Activated CD8-positive, alpha-beta T cell treated with anti-CD3 and anti-CD28 coated beads for 36 hours (primary cell): ENCODE results near the gene KCNS1. TPM values are rescaled to one million over a fixed set of nuclear protein-coding genes. Genes with fewer than 3 reads are reported as not detected.
A peak's percentile ranks its signal among the peaks of the same experiment; 100 is the strongest.
"Not testable (repeated sequence)": the region's sequence is repeated elsewhere in the genome, so short reads cannot be mapped to it uniquely, and the experiment has no call there.

ENCODE experiments used
- ATAC-seq: fragments of 200-7000 bp; cut with Tn5 transposase; one replicate; pipeline ENCODE4 v1.10.0; 2021; ENCODE audit warnings: mild to moderate bottlenecking, moderate library complexity
- CTCF ChIA-PET: fragments of 350-600 bp; sonication (Branson Sonifier 250); formaldehyde crosslinking; loops from one replicate; lab custom pipeline; 2021; ENCODE audit warnings: antibody characterized with exemption; lab: Charles Lee
- POLR2A ChIA-PET: fragments of 350-600 bp; sonication (Branson Sonifier 250); formaldehyde crosslinking; loops from one replicate; lab custom pipeline; 2021; ENCODE audit warnings: antibody characterized with exemption; lab: Charles Lee
- DNase-seq: peaks from one replicate; pipeline ENCODE4 v3.0.0-alpha.2; 2020
- H3K27ac Mint-ChIP-seq: one replicate; pipeline ENCODE4 v1.8.0; 2021; ENCODE audit warnings: mild to moderate bottlenecking, mixed read lengths
- H3K27me3 Mint-ChIP-seq: one replicate; pipeline ENCODE4 v1.8.0; 2021; ENCODE audit warnings: mixed read lengths
- H3K36me3 Mint-ChIP-seq: one replicate; pipeline ENCODE4 v1.8.0; 2021; ENCODE audit warnings: low read depth, mixed read lengths
- H3K4me1 Mint-ChIP-seq: one replicate; pipeline ENCODE4 v1.8.0; 2021; ENCODE audit warnings: low read depth, mixed read lengths
- H3K4me3 Mint-ChIP-seq: one replicate; pipeline ENCODE4 v1.8.0; 2021; ENCODE audit warnings: mild to moderate bottlenecking, moderate library complexity, mixed read lengths
- H3K9me3 Mint-ChIP-seq: one replicate; pipeline ENCODE4 v1.8.0; 2021; ENCODE audit warnings: mixed read lengths
- intact Hi-C: fragments of 100-400 bp; cut with micrococcal nuclease; formaldehyde crosslinking; loops from one replicate; pipeline ENCODE4 v1.10.0; 2022
- total RNA-seq, 2 experiments: library from RNA; stranded (reverse); gene quantifications; one replicate each; pipeline ENCODE4 v1.2.3, GENCODE V29; 2021
- TF ChIP-seq, protein P1 (sequence below): fragments of 200-600 bp; IDR thresholded peaks from one replicate; pipeline ENCODE4 v1.8.0; 2022; ENCODE audit warnings: antibody characterized with exemption, mild to moderate bottlenecking

The KCNS1 gene
- total RNA-seq, 2 experiments from 2014 or later = 0.38 to 0.54 TPM

DNA sequence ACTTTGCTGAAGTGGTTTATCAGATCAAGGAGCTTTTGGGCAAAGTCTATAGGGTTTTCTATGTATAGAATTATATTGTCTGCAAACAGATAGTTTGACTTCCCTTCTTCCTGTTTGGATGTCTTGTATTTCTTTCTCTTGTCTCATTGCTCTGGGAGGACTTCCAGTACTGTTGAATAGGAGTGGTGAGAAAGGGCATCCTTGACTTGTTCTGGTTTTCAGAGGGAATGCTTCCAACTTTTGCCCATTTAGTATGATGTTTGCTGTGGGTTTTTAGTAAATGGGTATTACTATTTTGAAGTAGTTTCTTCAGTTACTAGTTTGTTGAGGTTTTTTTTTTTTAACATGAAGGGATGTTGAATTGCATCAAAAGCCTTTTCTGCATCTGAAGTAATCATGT, 36.1 kb downstream of the KCNS1 start:
- Mint-ChIP-seq H3K4me3 (no peak overlapping the region), H3K36me3 (peaks cover 62% of the 10 kb centered on the region), H3K27me3 (no peaks in the 10 kb centered on the region), H3K27ac (peak overlapping the region; percentile 72), H3K4me1 (peaks cover 74% of the 10 kb centered on the region), H3K9me3 (no peaks in the 10 kb centered on the region)
- no peak for DNase-seq
- TF ChIP-seq, protein P1, sequence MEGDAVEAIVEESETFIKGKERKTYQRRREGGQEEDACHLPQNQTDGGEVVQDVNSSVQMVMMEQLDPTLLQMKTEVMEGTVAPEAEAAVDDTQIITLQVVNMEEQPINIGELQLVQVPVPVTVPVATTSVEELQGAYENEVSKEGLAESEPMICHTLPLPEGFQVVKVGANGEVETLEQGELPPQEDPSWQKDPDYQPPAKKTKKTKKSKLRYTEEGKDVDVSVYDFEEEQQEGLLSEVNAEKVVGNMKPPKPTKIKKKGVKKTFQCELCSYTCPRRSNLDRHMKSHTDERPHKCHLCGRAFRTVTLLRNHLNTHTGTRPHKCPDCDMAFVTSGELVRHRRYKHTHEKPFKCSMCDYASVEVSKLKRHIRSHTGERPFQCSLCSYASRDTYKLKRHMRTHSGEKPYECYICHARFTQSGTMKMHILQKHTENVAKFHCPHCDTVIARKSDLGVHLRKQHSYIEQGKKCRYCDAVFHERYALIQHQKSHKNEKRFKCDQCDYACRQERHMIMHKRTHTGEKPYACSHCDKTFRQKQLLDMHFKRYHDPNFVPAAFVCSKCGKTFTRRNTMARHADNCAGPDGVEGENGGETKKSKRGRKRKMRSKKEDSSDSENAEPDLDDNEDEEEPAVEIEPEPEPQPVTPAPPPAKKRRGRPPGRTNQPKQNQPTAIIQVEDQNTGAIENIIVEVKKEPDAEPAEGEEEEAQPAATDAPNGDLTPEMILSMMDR = no peak
- CTCF ChIA-PET = interaction anchor here (1.1 to 2.9 kb wide), 4 partner anchors 12 to 31 kb away, joined by 3 to 13 read pairs (median 6); no protein-coding TSS in a partner anchor
- intact Hi-C loops = no loop called here
- POLR2A ChIA-PET = no interaction called here
- ATAC-seq = no peak

DNA sequence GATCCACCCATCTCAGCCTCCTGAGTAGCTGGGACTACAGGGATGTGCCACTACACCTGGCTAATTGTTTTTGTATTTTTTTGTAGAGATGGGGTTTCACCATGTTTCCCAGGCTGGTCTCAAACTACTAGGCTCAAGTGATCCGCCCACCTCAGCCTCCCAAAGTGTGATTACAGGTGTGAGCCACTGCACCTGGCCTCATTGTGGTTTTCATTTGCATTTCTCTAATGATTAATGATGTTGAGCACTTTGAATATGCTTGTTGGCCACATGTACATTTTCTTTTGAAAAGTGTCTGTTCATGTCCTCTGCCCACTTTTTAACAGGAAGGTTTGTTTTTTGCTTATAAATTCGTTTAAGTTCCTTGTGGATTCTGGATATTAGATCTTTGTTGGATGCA, 37.8 kb downstream of the KCNS1 start:
- intact Hi-C loops, H3K27me3 Mint-ChIP-seq, H3K9me3 Mint-ChIP-seq, H3K4me3 Mint-ChIP-seq, ATAC-seq, POLR2A ChIA-PET: not testable (repeated sequence)
- H3K27ac Mint-ChIP-seq = peak overlapping the region; percentile 77
- CTCF ChIA-PET = interaction anchor here (0.6 to 2.9 kb wide), 2 partner anchors 20 to 65 kb away, joined by 3 to 13 read pairs; no protein-coding TSS in a partner anchor
- H3K4me1 Mint-ChIP-seq = peaks cover 72% of the 10 kb centered on the region
- peak; percentile 25 for DNase-seq
- peaks cover 57% of the 10 kb centered on the region for H3K36me3 Mint-ChIP-seq

DNA sequence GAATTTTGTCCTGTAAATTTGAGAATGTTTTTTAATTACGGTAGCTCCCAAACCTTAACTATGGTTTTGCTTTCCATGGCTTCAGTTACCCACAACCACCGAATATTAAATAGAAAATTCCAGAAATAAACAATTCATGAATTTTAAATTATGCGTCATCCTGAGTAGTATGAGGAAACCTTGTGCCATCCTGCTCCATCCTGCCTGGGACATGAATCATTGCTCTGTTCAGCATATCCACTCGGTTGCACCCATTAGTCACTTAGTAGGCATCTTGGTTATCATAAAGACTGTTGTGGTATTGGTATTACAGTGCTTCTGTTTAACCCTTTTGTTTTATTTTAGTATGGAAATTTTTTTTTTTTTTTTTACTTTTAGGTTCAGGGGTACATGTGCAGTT, 39.7 kb downstream of the KCNS1 start:
- DNase-seq (peak; percentile 21), ATAC-seq (peak; percentile 74)
- CTCF ChIA-PET = interaction anchor here (1.5 to 2.3 kb wide), 4 partner anchors 17 to 50 kb away, joined by 5 to 16 read pairs (median 8); no protein-coding TSS in a partner anchor
- Mint-ChIP-seq H3K27ac (peak overlapping the region; percentile 41), H3K9me3 (no peaks in the 10 kb centered on the region), H3K27me3 (no peaks in the 10 kb centered on the region), H3K36me3 (peaks cover 49% of the 10 kb centered on the region), H3K4me3 (no peak overlapping the region), H3K4me1 (peaks cover 74% of the 10 kb centered on the region)
- intact Hi-C loops = no loop called here
- POLR2A ChIA-PET = no interaction called here
- TF ChIP-seq, protein P1 = no peak

DNA sequence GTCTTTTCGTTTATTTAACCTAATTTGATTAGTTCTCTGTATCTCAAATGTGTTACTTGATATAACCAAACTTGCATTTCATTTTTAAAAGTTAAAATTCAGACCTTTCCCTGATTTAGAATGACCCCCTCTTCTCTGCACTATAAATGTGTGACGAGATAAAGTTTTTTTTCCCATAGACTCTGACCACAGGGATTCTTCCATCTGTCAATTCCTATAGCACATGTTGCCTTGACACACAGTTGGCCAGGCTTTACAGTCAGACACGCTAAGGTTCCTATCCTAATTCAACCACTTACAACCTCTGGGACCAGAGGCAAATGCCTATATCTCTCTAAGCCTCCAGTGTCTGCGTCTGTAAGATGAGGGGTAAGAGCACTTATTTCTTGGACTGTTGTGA, 40.6 kb downstream of the KCNS1 start:
- Mint-ChIP-seq H3K27ac (peak overlapping the region; percentile 17), H3K27me3 (no peaks in the 10 kb centered on the region), H3K9me3 (no peaks in the 10 kb centered on the region), H3K4me3 (no peak overlapping the region), H3K4me1 (peaks cover 78% of the 10 kb centered on the region), H3K36me3 (peaks cover 53% of the 10 kb centered on the region)
- DNase-seq (no peak), ATAC-seq (no peak)
- TF ChIP-seq, protein P1 = no peak
- intact Hi-C loops = no loop called here
- ChIA-PET POLR2A (interaction anchor here (1.2 kb wide), 1 partner anchor 15 kb away, joined by 3 read pairs; no protein-coding TSS in a partner anchor), CTCF (interaction anchor here (0.7 to 2.3 kb wide), 6 partner anchors 11 to 51 kb away, joined by 3 to 16 read pairs (median 6); no protein-coding TSS in a partner anchor)

DNA sequence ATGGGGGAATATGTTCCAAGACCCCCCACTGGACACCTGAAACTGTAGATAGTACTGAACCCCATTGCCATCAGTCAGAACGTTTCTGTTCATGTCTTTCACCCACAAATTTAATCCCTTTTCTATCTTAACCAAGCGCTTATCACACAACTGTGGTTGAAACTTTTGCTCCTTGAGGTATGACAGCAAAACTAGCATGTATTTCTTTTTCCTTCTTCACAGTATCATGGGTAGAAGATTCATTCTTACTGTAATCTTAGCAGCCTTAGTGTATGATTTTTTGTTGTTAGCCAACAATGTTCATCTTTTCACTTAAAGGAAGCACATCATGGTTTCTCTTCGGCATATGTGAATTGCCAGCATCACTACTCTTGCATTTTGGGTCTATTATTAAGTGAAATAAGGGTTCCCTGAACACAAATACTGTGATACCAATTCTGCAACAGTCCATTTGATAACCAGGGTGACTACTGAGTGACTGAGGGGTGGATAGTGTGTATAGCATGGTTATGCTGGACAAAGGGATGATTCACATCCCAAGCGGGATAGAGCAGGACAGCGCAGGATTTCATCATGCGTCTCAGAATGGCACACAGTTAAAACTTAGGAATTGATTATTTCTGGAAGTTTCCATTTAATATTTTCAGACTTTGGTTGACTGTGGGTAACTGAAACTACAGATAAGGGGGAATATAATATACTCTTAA, 41.8 kb downstream of the KCNS1 start:
- DNase-seq (no peak), ATAC-seq (peak; percentile 35)
- TF ChIP-seq, protein P1 = no peak
- intact Hi-C loops = no loop called here
- Mint-ChIP-seq H3K27ac (peak overlapping the region; percentile 82), H3K9me3 (no peaks in the 10 kb centered on the region), H3K27me3 (no peaks in the 10 kb centered on the region), H3K36me3 (peaks cover 51% of the 10 kb centered on the region), H3K4me3 (no peak overlapping the region), H3K4me1 (peaks cover 76% of the 10 kb centered on the region)
- ChIA-PET POLR2A (interaction anchor here (0.7 to 1.2 kb wide), 2 partner anchors 16 to 65 kb away, joined by 3 read pairs; no protein-coding TSS in a partner anchor), CTCF (interaction anchor here (0.8 to 1.8 kb wide), 5 partner anchors 9 to 36 kb away, joined by 3 to 16 read pairs (median 3); no protein-coding TSS in a partner anchor)
